Parathyroid adenoma (tissue), 2 donors: ENCODE results near the gene DOCK4.

ENCODE experiments used
- H2AFZ ChIP-seq: fragments of 300-600 bp; sonication (generic); one replicate; pipeline ENCODE4 v1.7.0; 2017; ENCODE audit warnings: antibody characterized with exemption, mild to moderate bottlenecking
- H3K27ac ChIP-seq: fragments of 300-600 bp; sonication (generic); one replicate; pipeline ENCODE4 v1.7.0; 2017
- H3K27me3 ChIP-seq: fragments of 300-600 bp; sonication (generic); one replicate; pipeline ENCODE4 v1.7.0; 2017; ENCODE audit warnings: low read length; ENCODE audit not compliant: control insufficient read depth, insufficient read depth
- H3K36me3 ChIP-seq: fragments of 300-600 bp; sonication (generic); one replicate; pipeline ENCODE4 v1.7.0; 2017; ENCODE audit warnings: low read length; ENCODE audit not compliant: control insufficient read depth, insufficient read depth
- H3K4me1 ChIP-seq: fragments of 300-600 bp; sonication (generic); one replicate; pipeline ENCODE4 v1.7.0; 2017; ENCODE audit warnings: control low read depth
- H3K4me2 ChIP-seq: fragments of 300-600 bp; sonication (generic); one replicate; pipeline ENCODE4 v1.7.0; 2017; ENCODE audit warnings: low read length
- H3K4me3 ChIP-seq: fragments of 300-600 bp; sonication (generic); one replicate; pipeline ENCODE4 v1.7.0; 2017; ENCODE audit warnings: low read depth, low read length
- H3K79me2 ChIP-seq: fragments of 300-600 bp; sonication (generic); one replicate; pipeline ENCODE4 v1.7.0; 2017; ENCODE audit warnings: control low read depth
- H3K9ac ChIP-seq: fragments of 300-600 bp; sonication (generic); one replicate; pipeline ENCODE4 v1.7.0; 2017; ENCODE audit warnings: mild to moderate bottlenecking
- H3K9me3 ChIP-seq: fragments of 300-600 bp; sonication (generic); one replicate; pipeline ENCODE4 v1.7.0; 2017; ENCODE audit warnings: low read length; ENCODE audit not compliant: control insufficient read depth
- CTCF ChIP-seq: fragments of 300-600 bp; sonication (generic); IDR thresholded peaks from one replicate; pipeline ENCODE4 v1.7.0; 2017; ENCODE audit warnings: antibody characterized with exemption, mild to moderate bottlenecking
- donor health status: primary hyperparathyroidism.

Gene DOCK4

GRCh38 chr7:111694376-111694775 lies 511.8 kb downstream of the DOCK4 start:
- Histone ChIP-seq H3K9me3 (no peaks in the 10 kb centered on the region), H3K9ac (no peak overlapping the region), H3K27me3 (no peaks in the 10 kb centered on the region), H3K27ac (no peak overlapping the region), H3K79me2 (no peaks in the 10 kb centered on the region), H3K4me1 (no peaks in the 10 kb centered on the region), H2AFZ (no peak overlapping the region), H3K4me2 (no peak overlapping the region), H3K4me3 (no peak overlapping the region), H3K36me3 (no peaks in the 10 kb centered on the region)
- TF ChIP-seq CTCF: no peak

GRCh38 chr7:111690364-111691111 lies 515.7 kb downstream of the DOCK4 start:
- H3K9me3 ChIP-seq: no peaks in the 10 kb centered on the region
- no peak overlapping the region for H3K9ac ChIP-seq
- no peak overlapping the region for H3K4me2 ChIP-seq
- no peak overlapping the region for H2AFZ ChIP-seq
- H3K36me3 ChIP-seq: no peaks in the 10 kb centered on the region
- H3K79me2 ChIP-seq: no peaks in the 10 kb centered on the region
- no peak overlapping the region for H3K27ac ChIP-seq
- H3K4me1 ChIP-seq: no peaks in the 10 kb centered on the region
- no peaks in the 10 kb centered on the region for H3K27me3 ChIP-seq
- no peak for TF ChIP-seq CTCF
- no peak overlapping the region for H3K4me3 ChIP-seq

- Histone ChIP-seq H3K9me3 (no peaks in the 10 kb centered on the region), H2AFZ (no peak overlapping the region), H3K79me2 (no peaks in the 10 kb centered on the region), H3K27me3 (no peaks in the 10 kb centered on the region), H3K4me1 (no peaks in the 10 kb centered on the region), H3K4me2 (no peak overlapping the region), H3K27ac (no peak overlapping the region), H3K9ac (no peak overlapping the region), H3K36me3 (no peaks in the 10 kb centered on the region), H3K4me3 (no peak overlapping the region)
- TF ChIP-seq CTCF: no peak
Measured at GRCh38 chr7:111685349-111685748, 520.9 kb downstream of the DOCK4 start.

- Histone ChIP-seq H3K27ac (no peak overlapping the region), H3K27me3 (no peaks in the 10 kb centered on the region), H2AFZ (no peak overlapping the region), H3K4me2 (no peak overlapping the region), H3K9me3 (no peaks in the 10 kb centered on the region), H3K36me3 (no peaks in the 10 kb centered on the region), H3K4me1 (no peaks in the 10 kb centered on the region), H3K4me3 (no peak overlapping the region), H3K9ac (no peak overlapping the region), H3K79me2 (no peaks in the 10 kb centered on the region)
- no peak for TF ChIP-seq CTCF
Measured at GRCh38 chr7:111682588-111683340, 523.4 kb downstream of the DOCK4 start.
